BJ (cell line): ENCODE results near the gene LHFPL6. TPM values are rescaled to one million over a fixed set of nuclear protein-coding genes. Genes with fewer than 3 reads are reported as not detected.

Experiments used
- CTCF ChIA-PET: fragments of 350-600 bp; formaldehyde crosslinking; extraction: SDS; loops from one replicate; lab custom pipeline; 2021; ENCODE audit warnings: antibody characterized with exemption, inconsistent platforms; lab: Yijun Ruan, JAX
- POLR2A ChIA-PET: fragments of 300-600 bp; sonication (Branson Sonifier 250); formaldehyde crosslinking; extraction: SDS; loops from one replicate; lab custom pipeline; 2021; ENCODE audit warnings: antibody characterized with exemption; lab: Charles Lee
- DNase-seq: peaks from one replicate; pipeline ENCODE4 v3.0.0-alpha.2; 2011; ENCODE audit warnings: low read depth
- H3K27me3 ChIP-seq: 2 replicates; pipeline ENCODE4 v1.6.0; 2011; ENCODE audit warnings: low read length; ENCODE audit not compliant: control insufficient read depth, insufficient read depth
- H3K36me3 ChIP-seq: 2 replicates; pipeline ENCODE4 v1.5.1; 2011; ENCODE audit warnings: low read length; ENCODE audit not compliant: control insufficient read depth, insufficient read depth
- H3K4me3 ChIP-seq: 2 replicates; pipeline ENCODE4 v1.5.1; 2011; ENCODE audit warnings: low read depth, mild to moderate bottlenecking, control low read depth, low read length
- polyA plus RNA-seq: library from polyadenylated mRNA; depleted of rRNA; stranded (reverse); fragments of >200 nt; gene quantifications from 2 replicates; pipeline ENCODE4 v1.2.3, GENCODE V29; 2011
- TF ChIP-seq, protein P1 (sequence below): IDR thresholded peaks from 2 replicates; pipeline ENCODE4 v1.5.1; 2011; ENCODE audit warnings: low read depth, mild to moderate bottlenecking, control low read depth, inconsistent platforms, low read length, moderate library complexity; ENCODE audit not compliant: insufficient read depth

LHFPL6 gene
- polyA plus RNA-seq, 1 experiment: 69.0 TPM

DNA sequence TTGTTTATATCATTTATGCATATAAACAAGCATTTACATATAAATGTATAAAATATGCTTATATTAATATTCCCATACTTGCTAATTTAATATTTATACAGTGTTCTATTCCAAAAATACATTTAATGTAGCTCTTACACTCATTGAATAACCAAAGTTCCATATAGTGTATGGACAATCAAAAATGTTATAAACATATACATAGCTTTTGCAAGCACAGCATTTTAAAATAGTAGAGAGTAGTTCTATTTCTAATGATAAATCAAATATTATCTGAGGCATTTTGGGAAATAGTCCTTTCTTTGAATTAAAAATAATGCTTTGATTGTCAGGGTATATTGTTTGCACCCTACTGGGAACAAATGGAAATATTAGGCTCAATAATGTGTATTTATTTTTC lies 30.0 kb upstream of the LHFPL6 start:
- CTCF ChIA-PET: interaction anchor here (1.3 kb wide), 1 partner anchor 488 kb away, joined by 5 read pairs; no protein-coding TSS in a partner anchor
- no peak overlapping the region for H3K4me3 ChIP-seq
- H3K36me3 ChIP-seq: no peaks in the 10 kb centered on the region
- H3K27me3 ChIP-seq: peaks cover 3% of the 10 kb centered on the region; the same call in 1 of the 2 replicates
- DNase-seq: no peak
- POLR2A ChIA-PET: no interaction called here
- TF ChIP-seq, protein P1, sequence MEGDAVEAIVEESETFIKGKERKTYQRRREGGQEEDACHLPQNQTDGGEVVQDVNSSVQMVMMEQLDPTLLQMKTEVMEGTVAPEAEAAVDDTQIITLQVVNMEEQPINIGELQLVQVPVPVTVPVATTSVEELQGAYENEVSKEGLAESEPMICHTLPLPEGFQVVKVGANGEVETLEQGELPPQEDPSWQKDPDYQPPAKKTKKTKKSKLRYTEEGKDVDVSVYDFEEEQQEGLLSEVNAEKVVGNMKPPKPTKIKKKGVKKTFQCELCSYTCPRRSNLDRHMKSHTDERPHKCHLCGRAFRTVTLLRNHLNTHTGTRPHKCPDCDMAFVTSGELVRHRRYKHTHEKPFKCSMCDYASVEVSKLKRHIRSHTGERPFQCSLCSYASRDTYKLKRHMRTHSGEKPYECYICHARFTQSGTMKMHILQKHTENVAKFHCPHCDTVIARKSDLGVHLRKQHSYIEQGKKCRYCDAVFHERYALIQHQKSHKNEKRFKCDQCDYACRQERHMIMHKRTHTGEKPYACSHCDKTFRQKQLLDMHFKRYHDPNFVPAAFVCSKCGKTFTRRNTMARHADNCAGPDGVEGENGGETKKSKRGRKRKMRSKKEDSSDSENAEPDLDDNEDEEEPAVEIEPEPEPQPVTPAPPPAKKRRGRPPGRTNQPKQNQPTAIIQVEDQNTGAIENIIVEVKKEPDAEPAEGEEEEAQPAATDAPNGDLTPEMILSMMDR: no peak

DNA sequence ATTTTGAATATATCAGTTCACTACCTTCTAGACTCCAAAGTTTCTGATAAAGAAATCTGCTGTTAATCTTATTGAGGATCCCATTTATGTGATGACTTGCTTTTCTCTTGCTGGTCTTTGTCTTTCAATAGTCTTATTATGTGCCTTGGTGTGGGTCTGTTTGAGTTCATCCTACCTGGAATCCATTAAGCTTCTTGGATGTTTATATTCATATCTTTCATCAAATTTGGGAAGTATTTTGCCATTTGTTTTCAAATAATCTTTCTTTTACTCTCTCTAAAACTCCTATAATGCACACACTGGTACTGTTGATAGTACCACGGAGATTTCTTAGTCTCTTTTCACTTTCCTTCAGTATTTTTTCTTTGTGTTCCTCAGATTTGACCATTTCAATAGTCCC lies 28.3 kb upstream of the LHFPL6 start:
- CTCF ChIA-PET: no interaction called here
- Histone ChIP-seq H3K27me3 (peaks cover 3% of the 10 kb centered on the region; the same call in 1 of the 2 replicates), H3K4me3 (no peak overlapping the region), H3K36me3 (no peaks in the 10 kb centered on the region)
- POLR2A ChIA-PET: no interaction called here
- no peak for DNase-seq
- TF ChIP-seq, protein P1: no peak

DNA sequence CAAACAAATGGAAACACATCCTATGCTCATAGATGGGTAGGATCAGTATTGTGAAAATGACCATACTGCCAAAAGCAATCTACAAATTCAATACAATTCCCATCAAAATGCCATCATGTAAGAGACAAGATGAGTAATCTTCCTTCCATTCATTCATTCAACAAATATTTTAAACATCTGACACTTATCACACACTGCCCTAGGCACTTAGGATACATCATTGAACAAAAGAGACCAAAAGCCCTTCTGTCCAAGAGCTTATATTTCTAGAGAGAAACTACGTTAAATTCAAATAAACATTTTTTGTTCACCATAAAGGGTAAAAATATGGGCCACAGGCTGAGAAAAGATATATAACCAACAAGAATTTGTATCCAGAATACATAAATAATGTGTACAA lies 20.5 kb upstream of the LHFPL6 start:
- H3K27me3 ChIP-seq: no peaks in the 10 kb centered on the region; the same call in 1 of the 2 replicates
- H3K4me3 ChIP-seq: no peak overlapping the region
- H3K36me3 ChIP-seq: no peaks in the 10 kb centered on the region
- ChIA-PET POLR2A (no interaction called here), CTCF (interaction anchor here (0.6 kb wide), 1 partner anchor 23 kb away, joined by 3 read pairs; no protein-coding TSS in a partner anchor)
- DNase-seq: no peak
- TF ChIP-seq, protein P1: no peak

DNA sequence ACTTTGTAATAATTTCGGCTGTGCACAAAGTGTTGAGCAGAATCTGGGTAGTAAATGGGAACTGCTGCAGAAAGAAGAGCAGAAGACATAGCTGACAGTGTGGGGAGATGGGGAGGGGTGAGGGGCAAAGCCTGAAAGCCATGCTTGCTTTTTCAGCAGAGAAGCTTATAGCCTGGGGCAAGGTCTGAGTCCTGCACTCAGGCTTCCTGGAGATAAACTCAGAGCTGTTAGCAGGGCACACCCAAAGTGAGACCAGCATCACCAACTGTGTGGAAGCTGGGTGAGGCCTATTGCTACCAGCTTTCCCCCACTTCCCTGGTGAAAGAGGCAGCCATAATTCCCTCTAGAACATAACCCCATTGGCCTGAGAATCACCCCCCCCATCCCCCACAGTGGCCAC lies 15.6 kb upstream of the LHFPL6 start:
- POLR2A ChIA-PET: no interaction called here
- TF ChIP-seq, protein P1: no peak
- DNase-seq: no peak
- CTCF ChIA-PET: interaction anchor here (0.7 to 6.6 kb wide), 4 partner anchors 16 to 568 kb away, joined by 3 to 91 read pairs (median 4); partner anchors contain the start of gene LHFPL6
- Histone ChIP-seq H3K27me3 (peaks cover 1% of the 10 kb centered on the region; the same call in 1 of the 2 replicates), H3K4me3 (no peak overlapping the region), H3K36me3 (no peaks in the 10 kb centered on the region)

DNA sequence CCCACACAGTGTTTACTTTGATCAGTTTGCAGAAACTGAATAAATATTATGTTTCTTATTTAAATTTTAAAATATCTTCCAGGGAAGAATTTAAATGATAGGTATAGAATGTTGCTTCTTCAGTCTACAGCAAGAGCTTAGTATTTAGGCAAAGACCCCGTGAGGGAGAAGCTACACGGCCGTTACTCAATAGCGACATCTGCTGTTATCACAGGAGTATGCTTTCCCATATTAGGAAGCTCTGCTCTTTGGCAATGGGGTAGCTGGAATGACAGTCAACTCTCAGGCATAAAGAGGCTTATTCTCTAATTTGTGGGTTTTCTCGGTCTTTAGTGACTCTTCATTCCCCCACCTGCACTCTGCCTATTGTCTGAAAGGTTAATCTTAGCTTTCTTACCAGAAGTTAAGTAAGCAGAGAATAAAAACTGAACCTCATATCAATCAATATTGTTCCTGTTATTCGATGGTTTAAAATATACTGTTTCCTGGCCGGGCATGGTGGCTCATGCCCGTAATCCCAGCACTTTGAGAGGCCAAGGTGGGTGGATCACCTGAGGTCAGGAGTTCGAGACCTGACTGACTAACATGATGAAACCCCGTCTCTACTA lies 13.2 kb upstream of the LHFPL6 start:
- ChIA-PET CTCF (interaction anchor here (0.6 to 6.6 kb wide), 21 partner anchors 11 to 566 kb away, joined by 3 to 91 read pairs (median 4); no protein-coding TSS in a partner anchor), POLR2A (no interaction called here)
- no peak for DNase-seq
- Histone ChIP-seq H3K4me3 (no peak overlapping the region), H3K36me3 (no peaks in the 10 kb centered on the region), H3K27me3 (peaks cover 1% of the 10 kb centered on the region; the same call in 1 of the 2 replicates)
- TF ChIP-seq, protein P1: peak; percentile 94
